GM19023 (cell line): ENCODE data around the gene CYSRT1.

Source experiments
- ATAC-seq: cut with Tn5 transposase; IDR thresholded peaks from one replicate; pipeline ENCODE4 v1.9.1; 2021; ENCODE audit warnings: mild to moderate bottlenecking, moderate library complexity; ENCODE audit not compliant: unreplicated experiment

CYSRT1 gene

GRCh38 chr9:137189297-137190295 is 35.4 kb upstream of the CYSRT1 start:
- ATAC-seq = no peak

DNA sequence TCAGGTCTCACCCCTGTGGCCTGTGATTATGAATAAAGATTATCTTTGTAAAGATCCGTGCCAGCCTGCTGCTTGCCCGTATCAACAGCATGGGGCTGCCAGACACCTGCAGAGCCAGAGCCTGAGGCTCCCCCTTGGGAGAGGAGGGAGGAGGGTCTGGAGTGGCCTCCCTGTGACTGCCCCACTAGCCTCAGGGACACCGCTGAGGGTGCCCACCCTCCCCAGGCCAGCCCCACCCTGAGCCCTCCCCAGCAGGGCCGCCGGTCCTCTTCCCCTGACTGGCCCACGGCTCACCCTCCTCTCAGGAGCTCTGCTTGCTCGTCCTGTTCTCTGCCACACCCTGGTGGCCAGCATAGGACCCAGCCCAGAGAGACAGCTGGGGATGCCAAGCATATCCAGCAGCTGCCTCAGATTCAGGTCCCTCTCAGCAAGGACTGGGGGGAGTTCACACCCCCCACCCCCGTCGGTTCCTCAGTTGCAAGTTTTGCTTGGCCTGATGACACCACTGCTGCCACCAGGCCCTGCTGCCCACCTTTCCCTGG is 34.6 kb upstream of the CYSRT1 start:
- ATAC-seq = no peak

- no peak for ATAC-seq
Observed at GRCh38 chr9:137191245-137191644, 33.7 kb upstream of the CYSRT1 start.

DNA sequence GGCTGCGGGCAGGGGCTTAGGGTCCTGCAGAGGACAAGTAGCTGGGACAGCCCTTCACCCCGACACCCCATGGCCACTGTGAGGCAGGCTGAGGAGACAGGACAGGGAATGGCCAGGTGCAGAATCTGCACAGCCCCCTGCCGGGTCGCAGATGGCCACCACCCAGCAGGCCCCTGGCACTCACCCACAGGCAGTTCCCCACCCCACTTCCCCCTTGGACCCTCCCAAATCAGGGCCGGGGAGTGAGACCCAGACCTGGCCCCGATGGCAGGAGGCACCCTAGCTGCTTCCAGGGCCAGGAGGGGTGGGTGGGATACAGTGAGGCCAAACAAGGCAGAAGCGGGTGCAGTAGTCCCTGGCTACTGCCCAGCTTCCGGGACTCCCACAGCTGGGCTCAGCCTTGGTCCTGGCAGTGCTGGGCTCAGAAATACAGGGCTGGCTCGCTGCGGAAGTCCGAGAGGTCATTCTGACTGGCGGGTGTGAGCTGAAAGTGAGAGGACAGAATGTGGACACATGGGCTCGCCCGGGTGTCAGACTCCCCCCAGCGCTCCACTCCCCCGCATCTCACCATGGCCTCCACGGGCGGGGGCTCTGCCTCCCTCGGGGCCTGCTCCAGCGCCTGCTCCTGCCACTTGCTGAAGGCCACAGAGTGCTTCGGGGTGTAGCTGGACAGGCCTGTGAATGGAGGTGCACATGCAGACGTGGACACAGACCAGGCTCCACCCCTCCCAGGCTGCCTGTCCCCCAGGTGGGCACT is 33.1 kb upstream of the CYSRT1 start:
- ATAC-seq = no peak

GRCh38 chr9:137192448-137192780 is 32.6 kb upstream of the CYSRT1 start:
- ATAC-seq = no peak

DNA sequence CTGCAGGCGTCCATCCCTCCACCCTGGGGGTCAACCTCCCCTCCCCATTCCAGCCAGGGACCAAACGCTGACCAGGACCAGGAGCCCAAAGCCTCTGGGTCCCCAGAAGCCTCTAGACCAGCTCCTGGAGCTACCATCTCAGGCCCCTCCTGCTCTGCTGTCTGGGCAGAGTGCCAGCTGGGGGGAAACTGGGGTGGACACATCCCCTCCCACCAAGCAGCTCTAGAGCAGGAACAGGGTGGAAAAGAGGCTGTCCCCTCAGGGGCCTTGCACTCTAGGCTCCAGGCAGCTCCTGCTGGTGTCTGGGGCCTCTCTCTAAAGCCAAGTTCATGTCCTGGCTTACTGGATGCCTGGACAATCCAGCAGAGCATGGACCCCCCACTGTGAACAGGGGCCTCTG is 32.1 kb upstream of the CYSRT1 start:
- ATAC-seq = no peak

GRCh38 chr9:137193771-137194170 is 31.2 kb upstream of the CYSRT1 start:
- no peak for ATAC-seq

- no peak for ATAC-seq
Observed at GRCh38 chr9:137194388-137194787, 30.6 kb upstream of the CYSRT1 start.

DNA sequence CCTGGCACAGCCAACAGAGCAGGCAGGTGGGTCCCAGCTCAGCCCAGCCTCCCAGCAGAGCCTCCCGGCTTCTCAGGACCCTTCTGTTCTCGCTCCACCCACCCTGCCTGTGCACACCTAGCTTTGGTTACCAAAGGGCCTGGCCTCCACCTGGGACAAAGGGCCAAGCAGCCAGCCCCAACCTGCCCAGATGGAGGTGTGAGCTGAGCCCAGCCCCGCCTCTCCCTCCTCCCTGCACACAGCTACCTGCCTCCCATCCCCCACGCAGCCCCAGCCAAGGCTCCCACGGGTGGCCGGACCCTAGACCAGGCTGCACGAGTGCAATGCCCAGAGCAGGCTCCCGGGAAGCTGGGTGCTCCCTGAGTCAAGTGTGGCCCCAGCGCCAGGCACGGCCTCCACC is 30.1 kb upstream of the CYSRT1 start:
- ATAC-seq = no peak

DNA sequence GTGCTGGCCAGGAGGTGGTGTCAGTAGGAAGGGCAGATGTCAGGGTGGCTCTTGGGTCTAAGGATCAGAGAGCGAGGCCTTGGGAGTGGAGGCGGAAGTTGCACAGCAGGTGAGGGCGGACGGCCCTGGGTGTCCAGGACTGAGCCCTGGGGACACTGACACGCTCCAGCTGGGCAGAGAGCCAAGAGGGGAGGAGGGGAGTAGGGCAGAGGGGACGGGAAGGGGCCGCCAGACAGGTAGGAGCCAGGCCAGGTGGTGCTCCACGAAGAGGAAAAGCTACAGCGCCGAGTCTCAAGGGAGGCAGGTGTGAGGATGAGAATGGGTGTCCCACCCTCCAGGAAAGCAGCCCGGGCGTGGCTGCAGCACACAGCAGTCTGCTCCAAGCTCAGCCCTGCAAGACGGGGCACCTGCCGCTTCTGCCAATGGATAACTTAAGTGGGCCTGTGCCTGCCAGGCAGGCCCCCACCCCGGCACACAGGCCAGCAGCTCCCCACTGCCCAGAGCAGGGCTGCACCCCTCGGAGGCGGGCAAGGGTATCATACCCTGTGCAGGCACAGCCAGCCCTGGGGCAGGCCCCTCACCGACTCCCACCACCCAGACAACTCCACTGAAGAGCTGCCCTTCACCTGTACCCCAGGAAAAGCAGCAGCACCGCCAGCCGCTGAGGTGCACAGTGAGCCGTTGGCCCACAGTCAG is 29.3 kb upstream of the CYSRT1 start:
- no peak for ATAC-seq

GRCh38 chr9:137198051-137198901 is 26.7 kb upstream of the CYSRT1 start:
- ATAC-seq = no peak

DNA sequence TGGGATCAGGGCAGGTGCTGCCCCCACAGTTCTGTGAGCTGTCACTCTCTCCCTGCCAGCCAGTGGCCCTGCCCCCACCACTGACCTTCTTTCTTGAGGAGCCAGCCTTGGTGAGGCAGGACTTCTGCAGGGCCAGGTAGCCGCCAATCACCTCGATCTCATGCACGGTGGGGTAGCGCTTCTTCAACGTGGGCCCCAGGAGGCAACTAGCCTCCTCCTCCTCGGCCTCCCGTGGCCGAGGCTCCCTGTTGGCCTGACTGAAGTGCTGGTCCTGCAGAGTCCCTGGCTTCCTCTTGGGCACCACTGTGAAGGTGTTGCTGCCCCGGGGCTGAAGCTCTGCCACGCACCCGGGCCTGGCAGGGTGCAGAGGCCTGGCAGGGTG is 26.1 kb upstream of the CYSRT1 start:
- no peak for ATAC-seq

- ATAC-seq = no peak
Observed at GRCh38 chr9:137199411-137200121, 25.4 kb upstream of the CYSRT1 start.

- ATAC-seq = peak; percentile 87
Observed at GRCh38 chr9:137200311-137201204, 24.4 kb upstream of the CYSRT1 start, which contains the start of gene TPRN. Gene TPRN (minus strand): TSS chr9:137200741. CDS start chr9:137200711, 30 bp downstream.

GRCh38 chr9:137201205-137201868 is 23.6 kb upstream of the CYSRT1 start:
- ATAC-seq = no peak

DNA sequence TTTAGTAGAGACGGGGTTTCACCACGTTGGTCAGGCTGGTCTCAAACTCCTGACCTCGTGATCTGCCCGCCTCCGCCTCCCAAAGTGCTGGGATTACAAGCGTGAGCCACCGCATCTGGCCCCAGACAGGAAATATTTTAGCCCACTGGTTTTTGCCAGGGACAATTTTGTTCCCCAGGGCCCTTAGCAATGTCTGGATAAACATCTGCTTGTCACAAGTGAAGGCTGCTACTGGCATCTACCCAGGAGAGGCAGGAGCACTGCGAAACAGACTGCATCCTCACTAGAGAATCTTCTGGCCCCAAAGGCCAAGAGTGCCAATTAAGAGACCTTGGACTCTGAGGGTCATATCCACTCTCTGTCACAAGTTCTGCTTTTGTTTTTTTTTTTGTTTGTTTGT is 22.0 kb upstream of the CYSRT1 start:
- ATAC-seq = no peak

DNA sequence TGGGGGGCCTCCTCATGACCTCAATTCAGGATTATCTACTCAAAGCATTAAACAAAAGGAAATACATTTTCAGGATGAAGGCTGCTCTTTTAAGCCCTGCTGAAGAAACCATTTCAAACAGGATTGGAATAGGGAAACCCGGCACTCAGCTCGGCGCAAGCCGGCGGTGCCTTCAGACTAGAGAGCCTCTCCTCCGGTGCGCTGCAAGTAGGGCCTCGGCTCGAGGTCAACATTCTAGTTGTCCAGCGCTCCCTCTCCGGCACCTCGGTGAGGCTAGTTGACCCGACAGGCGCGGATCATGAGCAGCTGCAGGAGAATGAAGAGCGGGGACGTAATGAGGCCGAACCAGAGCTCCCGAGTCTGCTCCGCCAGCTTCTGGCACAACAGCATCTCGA is 20.2 kb upstream of the CYSRT1 start:
- ATAC-seq = no peak
